PC-9 (cell line): ENCODE measurements around the gene SGTA. TPM values are rescaled to one million over a fixed set of nuclear protein-coding genes. Genes with fewer than 3 reads are reported as not detected.

Experiments used
- BruUV-seq: library from RNA; stranded (reverse); fragments of 400-500 nt; replicated peaks from 2 replicates; lab custom pipeline; 2021; lab: Mats Ljungman, UMichigan
- CTCF ChIA-PET: fragments of 300-600 bp; sonication (Branson Sonifier 250); formaldehyde crosslinking; loops from one replicate; lab custom pipeline; 2022; ENCODE audit warnings: antibody characterized with exemption; lab: Charles Lee
- POLR2A ChIA-PET: fragments of 300-600 bp; sonication (Branson Sonifier 250); formaldehyde crosslinking; loops from one replicate; lab custom pipeline; 2022; ENCODE audit warnings: antibody characterized with exemption; ENCODE audit not compliant: unreplicated experiment; lab: Charles Lee
- DNase-seq, 2 experiments: peaks; one replicate each; pipeline versions ENCODE4 v3.0.0 to v3.0.0-alpha.2; 2015 to 2022; ENCODE audit warnings: mixed read lengths in 1 of 2
- H2AFZ ChIP-seq: fragments of 200-600 bp; sonication (generic); 2 replicates; pipeline ENCODE4 v1.8.1; 2017; ENCODE audit warnings: antibody characterized with exemption
- H3F3A ChIP-seq: fragments of 200-600 bp; sonication (generic); 2 replicates; pipeline ENCODE4 v1.8.1; 2017; ENCODE audit warnings: antibody characterized with exemption, mild to moderate bottlenecking, low read depth; ENCODE audit not compliant: insufficient read depth
- H3K27ac ChIP-seq: fragments of 200-600 bp; sonication (generic); 2 replicates; pipeline ENCODE4 v1.6.1; 2016; ENCODE audit warnings: mixed run types
- H3K27me3 ChIP-seq: fragments of 200-600 bp; sonication (generic); 2 replicates; pipeline ENCODE4 v1.6.1; 2016; ENCODE audit warnings: low read depth, mixed run types; ENCODE audit not compliant: insufficient read depth
- H3K36me3 ChIP-seq: fragments of 200-600 bp; sonication (generic); 2 replicates; pipeline ENCODE4 v1.6.1; 2016; ENCODE audit warnings: low read depth, mixed run types
- H3K4me1 ChIP-seq: fragments of 200-600 bp; sonication (generic); replicated peaks from 2 replicates; pipeline ENCODE4 v1.6.1; 2016; ENCODE audit warnings: mixed run types; ENCODE audit not compliant: insufficient read depth
- H3K4me2 ChIP-seq: fragments of 200-600 bp; sonication (generic); 2 replicates; pipeline ENCODE4 v1.6.1; 2017; ENCODE audit warnings: mixed run types
- H3K4me3 ChIP-seq: fragments of 200-600 bp; sonication (generic); 2 replicates; pipeline ENCODE4 v1.6.1; 2016; ENCODE audit warnings: mixed run types
- H3K79me2 ChIP-seq: fragments of 200-600 bp; sonication (generic); 2 replicates; pipeline ENCODE4 v1.6.1; 2017; ENCODE audit warnings: low read depth, mixed run types
- H3K9me2 ChIP-seq: fragments of 200-600 bp; sonication (generic); 2 replicates; pipeline ENCODE4 v1.8.1; 2017; ENCODE audit warnings: mild to moderate bottlenecking; ENCODE audit not compliant: insufficient read depth
- H3K9me3 ChIP-seq: fragments of 200-600 bp; sonication (generic); 2 replicates; pipeline ENCODE4 v1.8.1; 2016; ENCODE audit warnings: low read depth; ENCODE audit not compliant: insufficient read depth
- H4K20me1 ChIP-seq: fragments of 200-600 bp; sonication (generic); 2 replicates; pipeline ENCODE4 v1.8.1; 2017; ENCODE audit not compliant: insufficient read depth
- CTCF ChIP-seq: fragments of 200-600 bp; sonication (generic); conservative IDR thresholded peaks from 2 replicates; pipeline ENCODE4 v1.6.1; 2017; ENCODE audit warnings: mixed run types, antibody characterized with exemption, mild to moderate bottlenecking, moderate library complexity
- EZH2 ChIP-seq: fragments of 200-600 bp; sonication (generic); IDR thresholded peaks from 2 replicates; pipeline ENCODE4 v1.8.0; 2017; ENCODE audit warnings: antibody characterized with exemption, low read depth
- intact Hi-C: fragments of 100-400 bp; cut with micrococcal nuclease; formaldehyde crosslinking; loops from one replicate; pipeline ENCODE4 v1.10.0; 2022; ENCODE audit not compliant: unreplicated experiment
- total RNA-seq: library from RNA; stranded (reverse); gene quantifications from 2 replicates; pipeline ENCODE4 v1.2.3, GENCODE V29; 2021

SGTA gene
- total RNA-seq, 1 experiment from 2014 or later: 40.7 TPM

DNA sequence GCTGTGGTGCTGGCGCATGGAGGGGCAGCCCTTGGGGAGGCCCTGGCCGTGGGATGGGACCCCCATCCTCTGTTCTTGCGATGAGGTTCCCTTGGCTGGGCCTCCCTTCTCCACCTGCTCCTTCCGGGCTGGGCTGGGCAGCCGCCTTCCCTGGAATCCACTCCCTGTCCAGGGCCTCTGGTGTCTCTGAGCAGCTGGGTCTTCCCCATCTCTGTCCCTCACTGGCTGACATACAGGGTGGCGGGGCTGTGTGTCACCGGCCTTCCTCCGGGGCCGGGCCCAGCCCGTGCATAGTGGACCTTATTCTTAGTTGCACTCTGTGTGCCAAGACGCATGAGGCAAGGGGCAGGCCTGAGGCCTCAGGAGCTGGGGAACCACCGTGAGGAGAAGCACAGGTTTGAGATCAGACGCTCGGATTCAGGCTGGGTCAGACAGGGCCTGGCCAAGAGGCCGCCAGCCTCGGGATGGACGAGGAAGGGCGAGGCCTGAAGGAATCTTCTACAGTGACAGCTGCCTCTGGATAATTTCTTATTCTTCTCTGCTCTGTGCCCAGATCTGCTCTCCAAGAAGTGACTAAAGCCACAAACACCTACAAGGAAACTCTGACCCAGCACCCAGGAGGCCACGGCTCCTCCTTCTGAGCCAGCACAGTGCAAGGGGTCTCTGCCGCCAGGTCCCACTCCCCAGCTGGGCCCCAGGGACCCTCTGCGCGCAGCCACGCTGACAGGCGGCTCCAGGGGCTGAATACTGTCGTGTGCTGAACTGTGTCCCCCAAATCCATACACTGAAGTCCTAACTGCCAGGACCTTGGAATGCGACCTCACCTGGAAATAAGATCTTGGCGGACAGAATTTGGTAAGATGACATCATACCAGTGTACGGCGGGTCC lies 11.0 kb downstream of the SGTA start:
- Histone ChIP-seq H3K27me3 (no peaks in the 10 kb centered on the region), H3K27ac (no peak overlapping the region), H3K4me1 (no peaks in the 10 kb centered on the region), H4K20me1 (peaks cover 20% of the 10 kb centered on the region), H2AFZ (no peak overlapping the region), H3K36me3 (no peaks in the 10 kb centered on the region), H3F3A (no peaks in the 10 kb centered on the region), H3K9me2 (no peaks in the 10 kb centered on the region), H3K9me3 (no peaks in the 10 kb centered on the region), H3K4me3 (no peak overlapping the region), H3K79me2 (peaks cover 48% of the 10 kb centered on the region), H3K4me2 (no peak overlapping the region)
- ChIA-PET POLR2A (no interaction called here), CTCF (no interaction called here)
- intact Hi-C loops: no loop called here
- BruUV-seq: no TSS peak
- DNase-seq: no peak
- no peak for TF ChIP-seq CTCF
- TF ChIP-seq EZH2: no peak

DNA sequence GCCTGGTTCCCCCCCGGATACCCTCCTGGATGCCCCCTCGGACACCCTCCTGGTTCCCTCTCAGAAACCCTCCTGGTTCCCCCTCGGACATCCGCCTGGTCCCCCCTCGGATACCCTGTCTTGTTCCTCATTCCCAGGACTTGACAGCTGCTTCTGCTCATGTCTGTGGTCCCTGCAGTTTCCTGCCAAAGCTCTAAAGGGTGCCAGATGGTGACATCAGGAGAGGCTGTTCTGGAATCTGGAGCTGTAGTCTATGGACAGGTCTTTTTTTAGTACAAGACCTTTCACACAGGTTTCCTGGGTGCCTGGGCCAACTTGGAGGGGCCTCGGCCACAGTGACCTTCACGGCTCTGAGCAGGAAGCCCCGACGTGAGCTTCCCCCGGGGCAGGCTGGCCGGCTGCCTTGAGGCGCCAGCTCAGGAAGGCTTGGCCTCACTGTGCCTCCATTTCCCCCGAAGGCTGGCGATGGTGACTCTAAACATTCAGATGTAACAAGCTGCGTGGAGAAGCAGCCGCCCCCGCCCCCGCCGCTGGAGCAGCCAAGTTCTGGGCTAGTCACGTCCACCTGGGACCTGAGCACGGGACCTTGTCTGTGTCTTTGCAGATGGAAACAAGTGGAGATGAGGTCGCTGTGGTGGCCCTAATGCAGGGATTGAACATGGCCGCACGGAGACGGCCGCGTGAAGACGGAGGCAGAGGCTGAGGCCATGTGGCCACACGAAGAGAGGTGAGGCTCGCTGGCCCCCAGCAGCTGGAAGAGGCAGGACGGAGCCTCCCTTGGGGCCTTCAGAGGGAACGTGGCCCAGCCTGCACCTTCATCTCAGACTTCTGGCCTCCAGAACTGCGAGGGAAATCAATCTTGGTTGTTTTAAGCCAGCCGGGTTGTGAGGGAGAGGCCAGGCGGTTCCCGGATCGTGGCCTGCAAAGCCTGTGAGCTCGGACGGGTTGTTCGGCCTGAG lies 12.7 kb downstream of the SGTA start:
- ChIA-PET CTCF (interaction anchor here (0.5 kb wide), 1 partner anchor 1052 kb away, joined by 4 read pairs; no protein-coding TSS in a partner anchor), POLR2A (no interaction called here)
- Histone ChIP-seq H3K79me2 (peaks cover 32% of the 10 kb centered on the region), H4K20me1 (peaks cover 19% of the 10 kb centered on the region), H3K27ac (no peak overlapping the region), H3F3A (no peaks in the 10 kb centered on the region), H3K27me3 (no peaks in the 10 kb centered on the region), H3K36me3 (no peaks in the 10 kb centered on the region), H3K4me3 (no peak overlapping the region), H3K4me2 (no peak overlapping the region), H3K9me3 (no peaks in the 10 kb centered on the region), H3K4me1 (no peaks in the 10 kb centered on the region), H2AFZ (no peak overlapping the region), H3K9me2 (no peaks in the 10 kb centered on the region)
- DNase-seq: no peak
- intact Hi-C loops: no loop called here
- TF ChIP-seq EZH2 (no peak), CTCF (no peak)
- no TSS peak for BruUV-seq

DNA sequence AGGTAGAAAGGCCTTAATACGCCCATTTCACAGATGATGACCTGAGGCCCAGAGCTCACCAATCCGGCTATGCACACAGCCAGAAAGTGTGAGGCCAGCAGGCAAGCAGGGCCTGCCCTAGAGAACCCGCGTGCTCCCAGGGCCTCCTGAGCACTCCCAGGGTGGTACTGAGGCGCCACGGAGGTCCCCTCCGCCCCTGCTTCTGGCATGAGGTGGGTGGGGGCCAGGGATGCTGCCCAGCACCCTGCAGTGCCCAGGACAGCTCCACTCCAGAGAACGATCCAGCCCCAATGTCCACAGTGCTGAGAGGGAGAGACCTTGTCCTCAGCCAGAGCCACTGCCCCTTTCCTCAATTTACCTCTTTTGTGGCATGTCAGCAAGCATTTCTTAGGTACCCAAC lies 13.9 kb downstream of the SGTA start:
- H3K36me3 ChIP-seq: no peaks in the 10 kb centered on the region
- no peaks in the 10 kb centered on the region for H3K9me2 ChIP-seq
- peaks cover 19% of the 10 kb centered on the region for H4K20me1 ChIP-seq

More for the DNA sequence above, 13.9 kb downstream of the SGTA start:
- ChIA-PET POLR2A (no interaction called here), CTCF (no interaction called here)
- H3K27me3 ChIP-seq: no peaks in the 10 kb centered on the region
- intact Hi-C loops: no loop called here
- H3K4me1 ChIP-seq: no peaks in the 10 kb centered on the region
- H3K79me2 ChIP-seq: peaks cover 20% of the 10 kb centered on the region
- H3K4me2 ChIP-seq: no peak overlapping the region
- no peaks in the 10 kb centered on the region for H3F3A ChIP-seq
- TF ChIP-seq CTCF (no peak), EZH2 (no peak)
- H2AFZ ChIP-seq: no peak overlapping the region
- BruUV-seq: no TSS peak
- no peak for DNase-seq
- H3K9me3 ChIP-seq: no peaks in the 10 kb centered on the region
- H3K4me3 ChIP-seq: no peak overlapping the region
- no peak overlapping the region for H3K27ac ChIP-seq
